Skeletal muscle cell (primary cell): ENCODE data around the gene GMEB1.
"Not testable (repeated sequence)": the region's sequence is repeated elsewhere in the genome, so short reads cannot be mapped to it uniquely, and the experiment has no call there.

Experiments
- DNase-seq: peaks from one replicate; pipeline ENCODE4 v3.0.0-alpha.2; 2010; ENCODE audit warnings: low read depth
- H3K4me3 ChIP-seq: 2 replicates; pipeline ENCODE4 v1.5.1; 2011; ENCODE audit warnings: low read depth, mild to moderate bottlenecking, control low read depth, low read length, moderate library complexity

The GMEB1 gene

DNA sequence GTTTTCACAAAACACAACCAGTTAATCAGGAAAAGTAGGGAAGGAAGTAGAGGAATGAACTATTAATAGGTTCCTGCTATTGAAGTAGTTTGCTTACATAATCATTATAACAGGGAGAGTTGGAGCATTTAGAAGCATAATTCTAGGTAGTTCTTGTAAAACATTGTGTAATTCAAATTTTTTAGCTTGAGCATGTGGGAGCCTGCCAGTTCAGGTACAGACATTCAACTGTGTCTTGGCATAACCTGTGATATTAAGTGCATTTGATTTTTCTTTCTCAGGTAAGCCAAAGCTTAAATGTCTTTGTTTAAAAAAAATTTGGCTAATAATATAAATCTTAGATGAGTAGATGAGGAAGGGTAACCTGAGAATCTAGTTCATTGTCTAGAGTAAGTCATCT lies 71.5 kb downstream of the GMEB1 start:
- H3K4me3 ChIP-seq, result no peak overlapping the region
- DNase-seq, result no peak

DNA sequence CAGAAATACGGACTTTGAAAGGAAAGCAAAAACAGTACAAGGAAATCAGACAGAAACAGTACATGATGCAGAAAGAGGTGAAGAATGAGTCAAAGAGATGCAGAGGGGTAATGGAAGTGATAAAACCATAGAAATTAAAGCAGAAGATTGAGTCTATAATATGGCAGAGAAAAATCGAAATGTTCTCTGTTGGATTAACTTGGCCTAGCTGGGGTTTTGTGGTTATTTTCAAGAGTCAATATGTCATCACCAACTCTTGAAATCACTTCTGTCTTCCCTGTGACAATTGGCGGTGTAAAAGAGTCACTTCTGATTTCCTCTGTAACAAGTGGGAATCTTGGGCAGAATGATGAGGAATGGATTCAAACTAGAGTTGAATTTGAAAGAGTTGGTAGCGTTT lies 75.6 kb downstream of the GMEB1 start:
- no peak for DNase-seq
- no peak overlapping the region for H3K4me3 ChIP-seq

DNA sequence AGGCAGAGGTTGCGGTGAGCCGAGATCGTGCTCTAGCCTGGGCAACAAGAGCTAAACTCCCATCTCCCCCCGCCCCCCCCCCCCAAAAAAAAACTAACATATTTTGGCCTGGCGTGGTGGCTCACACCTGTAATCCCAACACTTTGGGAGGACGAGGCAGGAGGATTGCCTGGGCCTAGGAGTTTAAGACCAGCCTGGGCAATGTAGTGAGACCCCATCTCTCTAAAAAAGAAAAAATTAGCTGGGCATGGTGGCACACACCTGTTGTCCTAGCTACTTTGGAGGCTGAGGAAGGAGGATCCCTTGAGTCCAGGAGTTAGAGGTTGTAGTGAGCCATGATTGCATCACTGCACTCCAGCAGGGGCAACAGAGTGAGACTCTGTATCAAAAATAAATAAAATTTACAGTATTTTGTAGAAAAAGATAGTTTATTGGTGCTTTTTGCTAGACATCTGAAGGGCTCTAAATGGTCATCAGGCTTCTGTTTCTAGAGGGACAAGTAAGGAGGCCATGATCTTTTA lies 77.1 kb downstream of the GMEB1 start:
- H3K4me3 ChIP-seq, result no peak overlapping the region
- no peak for DNase-seq

DNA sequence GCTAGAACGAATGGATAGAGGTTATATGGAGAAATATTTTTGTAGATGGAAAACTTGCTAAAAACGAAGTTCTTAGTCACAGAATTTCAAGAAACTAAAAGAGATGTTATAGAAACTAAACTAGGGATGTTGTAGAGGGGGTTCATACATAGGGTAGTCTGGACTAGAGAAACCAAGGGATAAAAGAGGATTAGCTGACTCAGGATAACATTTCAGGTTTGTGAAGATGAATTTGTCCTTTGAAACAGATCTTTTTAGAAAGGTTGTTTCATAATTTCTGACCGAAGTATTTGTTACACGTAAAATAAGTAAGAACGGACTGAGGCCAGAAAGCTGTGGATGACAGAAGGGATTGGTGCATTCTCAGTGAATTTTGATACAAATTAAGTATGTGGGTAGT lies 81.7 kb downstream of the GMEB1 start:
- DNase-seq, result no peak
- no peak overlapping the region for H3K4me3 ChIP-seq

DNA sequence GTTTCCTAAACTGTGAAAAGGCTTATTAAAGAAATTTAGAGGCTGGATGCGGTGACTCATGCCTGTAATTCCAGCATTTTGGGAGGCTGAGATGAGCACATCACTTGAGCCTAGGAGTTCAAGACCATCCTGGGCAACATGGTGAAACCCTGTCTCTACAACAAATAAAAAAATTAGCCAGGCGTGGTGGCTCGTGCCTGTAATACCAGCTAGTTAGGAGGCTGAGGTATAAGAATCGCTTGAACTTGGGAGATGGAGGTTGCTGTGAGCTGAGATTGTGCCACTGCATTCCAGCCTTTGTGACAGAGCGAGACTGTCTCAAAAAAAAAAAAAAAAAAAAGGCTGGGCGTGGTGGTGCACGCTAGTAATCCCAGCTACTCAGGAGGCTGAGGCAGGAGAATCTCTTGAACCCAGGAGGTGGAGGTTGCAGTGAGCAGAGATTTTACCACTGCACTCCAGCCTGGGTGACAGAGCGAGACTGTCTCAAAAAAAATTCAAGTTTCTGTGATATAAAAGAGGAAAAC lies 82.2 kb downstream of the GMEB1 start:
- not testable (repeated sequence) for H3K4me3 ChIP-seq, DNase-seq

DNA sequence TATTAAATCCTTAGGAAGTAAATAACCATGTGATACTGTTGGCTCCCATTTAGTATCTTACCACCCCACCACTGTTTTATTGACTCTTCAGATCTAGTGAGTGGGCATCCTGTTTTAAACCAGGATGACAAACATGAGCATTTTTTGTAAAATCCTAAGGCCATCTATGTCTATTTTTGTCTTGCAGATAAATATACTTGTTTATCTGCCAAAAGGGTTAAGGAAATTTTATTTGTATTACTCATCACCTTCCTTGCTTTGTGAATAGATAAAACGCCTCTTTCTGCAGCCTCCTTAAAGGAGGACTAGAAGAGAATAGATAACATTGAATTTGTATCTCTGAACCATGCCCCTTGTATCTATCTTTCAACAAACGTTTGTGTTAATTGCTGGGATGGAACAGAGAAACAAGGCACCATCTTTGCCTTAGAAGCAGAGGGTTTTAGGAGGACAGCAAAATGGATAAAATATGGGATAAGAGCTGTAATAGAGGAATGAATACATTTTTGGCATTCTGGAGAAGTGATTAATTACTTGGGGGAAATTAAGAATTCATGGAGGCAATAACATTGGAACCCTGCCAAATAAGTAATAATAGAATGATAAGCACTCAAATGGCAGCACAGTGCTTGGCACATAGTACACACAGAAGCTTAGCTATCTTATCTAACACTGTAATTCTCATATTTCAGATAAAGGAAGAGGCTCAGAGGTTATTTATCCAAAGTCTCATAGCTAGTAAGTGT lies 82.9 kb downstream of the GMEB1 start:
- no peak overlapping the region for H3K4me3 ChIP-seq
- DNase-seq, result no peak

DNA sequence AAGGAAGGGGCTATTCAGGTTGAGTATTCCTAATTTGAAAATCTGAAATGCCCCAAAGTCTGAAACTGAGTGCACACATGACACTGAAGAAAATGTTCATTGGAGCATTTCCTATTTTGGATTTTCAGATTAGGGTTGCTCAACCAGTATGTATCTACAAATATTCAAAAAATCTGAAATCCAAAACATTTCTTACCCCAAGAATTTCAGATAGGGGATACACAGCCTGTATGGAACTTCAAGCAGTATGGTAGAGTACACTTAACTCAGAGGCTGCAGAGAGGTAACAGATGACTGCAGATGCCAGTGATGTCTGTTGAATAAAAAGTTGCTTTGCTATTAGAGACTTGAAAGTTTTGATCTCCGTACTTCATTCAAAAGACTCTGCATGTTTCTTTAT lies 87.1 kb downstream of the GMEB1 start:
- no peak for DNase-seq
- H3K4me3 ChIP-seq, result no peak overlapping the region

DNA sequence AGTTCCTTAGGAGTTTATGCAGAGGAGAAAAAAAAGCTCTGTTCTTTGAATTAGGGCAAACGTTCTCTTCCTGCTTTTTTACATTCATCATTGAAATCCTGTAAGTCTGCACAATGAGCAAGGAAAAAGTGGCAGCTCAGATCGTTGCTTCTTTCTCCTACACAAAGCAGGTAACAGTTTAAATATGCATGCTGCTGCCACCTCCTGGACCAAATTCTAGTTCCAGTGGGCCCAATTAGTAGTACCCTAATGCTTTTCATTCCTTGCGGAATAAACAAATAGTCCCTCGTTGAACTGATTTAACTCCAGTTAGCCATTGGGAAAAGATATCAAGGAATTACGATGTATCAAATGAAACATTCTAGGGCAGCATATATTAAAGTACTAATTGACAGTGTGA lies 88.3 kb downstream of the GMEB1 start:
- no peak for DNase-seq

DNA sequence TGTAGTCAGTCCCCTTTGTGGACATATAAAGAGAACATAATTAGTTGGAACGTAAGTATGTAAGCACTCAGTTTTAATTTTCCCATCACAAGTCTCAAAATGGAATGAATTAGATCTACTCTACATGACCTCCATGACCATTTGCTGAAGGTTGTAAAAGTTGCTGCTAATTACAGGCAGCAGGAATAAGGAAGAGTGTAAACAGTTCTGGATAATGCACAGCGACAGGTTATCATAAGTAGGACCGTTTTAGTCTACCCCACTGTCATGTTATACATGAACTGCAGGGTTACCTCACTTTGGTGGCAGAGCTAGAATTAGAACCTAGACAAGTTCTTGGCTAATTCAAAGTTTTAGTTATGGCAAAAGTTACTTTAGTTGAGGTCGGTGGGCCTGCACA lies 89.8 kb downstream of the GMEB1 start:
- H3K4me3 ChIP-seq, result no peak overlapping the region
- no peak for DNase-seq

More for the DNA sequence above, 88.3 kb downstream of the GMEB1 start:
- H3K4me3 ChIP-seq, result no peak overlapping the region

DNA sequence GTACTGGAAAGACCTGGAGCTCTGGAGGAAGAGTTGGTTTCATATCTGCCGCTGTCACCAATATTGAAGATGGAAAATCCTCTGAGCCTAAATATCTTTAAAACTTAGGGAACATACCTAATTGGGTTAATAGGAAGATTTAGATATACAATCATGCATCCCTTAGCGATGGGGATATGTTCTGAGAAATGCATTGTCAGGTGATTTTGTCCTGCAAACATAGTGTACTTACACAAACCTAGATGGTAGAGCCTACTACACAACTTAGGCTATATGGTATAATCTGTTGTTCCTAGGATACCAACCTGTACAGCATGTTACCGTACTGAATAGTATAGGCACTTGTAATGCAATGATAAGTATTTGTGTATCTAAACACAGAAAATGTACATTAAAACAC lies 90.7 kb downstream of the GMEB1 start:
- no peak for DNase-seq
- H3K4me3 ChIP-seq, result no peak overlapping the region

DNA sequence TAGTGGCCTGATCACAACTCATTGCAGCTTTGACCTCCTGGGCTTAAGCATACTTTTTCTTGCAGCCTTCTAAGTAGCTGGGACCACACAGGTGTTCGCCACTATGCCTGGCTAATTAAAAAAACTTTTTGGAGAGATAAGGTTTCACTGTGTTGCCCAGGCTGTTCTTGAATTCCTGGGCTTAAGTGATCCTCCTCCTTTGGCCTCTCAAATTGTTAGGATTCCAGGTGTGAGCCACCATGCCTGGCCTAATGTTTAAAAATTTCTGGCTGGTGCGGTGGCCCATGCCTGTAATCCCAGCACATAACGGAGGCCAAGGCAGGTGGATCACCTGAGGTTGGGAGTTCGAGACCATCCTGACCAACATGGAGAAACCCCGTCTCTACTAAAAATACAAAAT lies 92.6 kb downstream of the GMEB1 start:
- DNase-seq, result no peak
- no peak overlapping the region for H3K4me3 ChIP-seq

DNA sequence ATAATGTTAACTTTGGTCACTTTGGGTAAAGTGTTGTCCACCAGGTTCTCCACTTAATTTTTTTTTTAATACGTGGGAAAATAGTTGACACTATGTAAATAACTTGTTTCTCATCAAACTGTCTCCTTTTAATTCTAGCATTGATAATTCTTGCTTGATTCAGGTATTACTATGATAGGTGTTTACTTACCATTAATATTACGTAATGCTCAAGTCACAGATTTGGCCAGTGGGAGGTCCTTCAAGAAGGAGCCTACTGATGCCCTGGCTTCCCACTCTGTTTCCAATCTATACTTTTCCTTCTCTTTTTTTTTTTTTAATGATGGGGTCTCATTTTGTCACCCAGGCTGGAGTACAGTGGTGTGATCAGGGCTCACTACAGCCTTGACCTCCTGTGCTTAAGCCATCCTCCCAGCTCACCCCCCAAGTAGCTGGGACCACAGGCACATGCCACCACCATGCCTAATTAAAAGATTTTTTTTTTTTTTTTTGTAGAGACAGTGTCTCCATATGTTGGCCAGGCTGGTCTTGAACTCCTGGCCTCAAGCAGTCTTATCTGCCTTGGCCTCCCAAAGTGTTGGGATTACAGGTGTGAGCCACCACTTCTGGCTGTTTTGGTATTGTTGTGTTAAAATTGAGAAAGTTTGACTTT lies 98.1 kb downstream of the GMEB1 start:
- H3K4me3 ChIP-seq, result no peak overlapping the region
- no peak for DNase-seq
